Esophagus squamous epithelium (tissue), 5 donors: ENCODE results near the gene BAG5. TPM values are rescaled to one million over a fixed set of nuclear protein-coding genes. Genes with fewer than 3 reads are reported as not detected.

Source experiments
- DNase-seq: peaks from one replicate; lab custom pipeline; 2025; lab: John Stamatoyannopoulos, UW
- H3K27ac ChIP-seq, 4 donors: fragments of 200-600 bp; sonication (generic); one replicate each; pipeline ENCODE4 v1.5.1; 2016 to 2019; ENCODE audit warnings: mild to moderate bottlenecking in 1 of 4
- H3K27me3 ChIP-seq, 4 donors: fragments of 200-600 bp; sonication (generic); 1 replicate in 3 of 4; 2 replicates in 1 of 4; pipeline versions ENCODE4 v1.5.1 to v1.6.0; 2017 to 2021; ENCODE audit warnings: antibody characterized with exemption in 1 of 4
- H3K36me3 ChIP-seq, 3 donors: fragments of 200-600 bp; sonication (generic); one replicate each; pipeline ENCODE4 v1.5.1; 2016 to 2019
- H3K4me1 ChIP-seq, 3 donors: fragments of 200-600 bp; sonication (generic); one replicate each; pipeline ENCODE4 v1.5.1; 2017 to 2019
- H3K4me3 ChIP-seq, 4 donors: fragments of 200-600 bp; sonication (generic); 1 replicate in 3 of 4; 2 replicates in 1 of 4; pipeline ENCODE4 v1.5.1; 2016 to 2019; ENCODE audit warnings: mild to moderate bottlenecking in 2 of 4, moderate library complexity in 1 of 4
- H3K9me3 ChIP-seq, 3 donors: fragments of 200-600 bp; sonication (generic); one replicate each; pipeline ENCODE4 v1.5.1; 2016 to 2019
- CTCF ChIP-seq, 6 experiments: fragments of 450-650 bp in 4 of 6; fragments of 200-600 bp in 2 of 6; sonication (generic) in 2 of 6; IDR thresholded peaks; one replicate each; pipeline ENCODE4 v1.5.1; 2016 to 2019; ENCODE audit warnings: antibody characterized with exemption in 6 of 6, mild to moderate bottlenecking in 4 of 6, moderate library complexity in 4 of 6
- POLR2A ChIP-seq, 4 donors: fragments of 450-650 bp; IDR thresholded peaks; one replicate each; pipeline ENCODE4 v1.6.1; 2017; ENCODE audit warnings: antibody characterized with exemption in 4 of 4, mild to moderate bottlenecking in 4 of 4, moderate library complexity in 3 of 4
- WGBS, 2 donors: methylation state at CpG; one replicate each; pipeline ENCODE4 v1.1.5; 2018; 5-methylcytosine and 5-hydroxymethylcytosine counted together
- intact Hi-C: fragments of 100-400 bp; cut with DNase I; formaldehyde crosslinking; loops from one replicate; pipeline ENCODE4 v1.15.0; 2022
- total RNA-seq, 4 donors: library from RNA; depleted of rRNA; stranded (reverse); fragments of >200 nt; gene quantifications; one replicate each; pipeline ENCODE4 v1.1.0, GENCODE V29; 2016
- donor health status: DM: yes; HTN: yes; CAD: no.

The BAG5 gene
- total RNA-seq, 4 donors from 2014 or later = 24.8 to 32.4 (median 28.5) TPM

DNA sequence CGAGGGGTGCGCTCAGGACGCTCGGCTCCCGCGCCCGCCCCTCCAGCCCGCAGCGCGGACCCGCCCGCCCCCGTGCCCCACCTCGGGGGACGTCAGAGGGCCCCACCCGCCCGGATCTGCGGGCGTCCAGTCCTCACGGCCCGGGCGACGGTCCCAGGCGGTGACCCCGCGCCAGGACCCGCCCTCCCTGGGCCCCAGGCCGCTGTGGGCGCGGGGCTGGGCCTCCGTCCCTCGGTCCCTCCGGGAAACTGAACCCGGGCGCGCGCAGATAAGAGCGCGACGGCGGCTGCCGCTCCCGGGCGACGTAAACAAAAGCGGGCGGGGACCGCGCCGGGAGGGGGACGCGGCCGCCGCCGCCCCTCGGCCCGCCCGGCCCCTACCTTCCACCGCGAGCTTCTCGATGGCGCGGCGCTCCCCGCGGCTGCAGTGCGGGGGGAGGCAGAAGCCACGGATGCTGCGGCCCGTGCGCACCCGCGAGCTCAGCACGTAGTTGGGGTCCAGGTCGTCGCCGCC lies 41.0 kb downstream of the BAG5 start:
- H3K36me3 ChIP-seq = no peaks in the 10 kb centered on the region
- H3K9me3 ChIP-seq = no peaks in the 10 kb centered on the region
- TF ChIP-seq POLR2A (IDR thresholded peaks at IDR 0.05) (no peak), CTCF (IDR thresholded peaks at IDR 0.05) (no peak)
- peaks cover 44 to 75% (median 52%) of the 10 kb centered on the region in 3 donors for H3K4me1 ChIP-seq
- H3K27ac ChIP-seq = peak overlapping the region; percentile 79 to 93 (median 84)
- H3K27me3 ChIP-seq = peaks cover 0 to 30% (median 0%) of the 10 kb centered on the region in 4 donors
- intact Hi-C loops = no loop called here
- DNase-seq = no peak
- peak overlapping the region; percentile 54 to 88 (median 62) for H3K4me3 ChIP-seq
- WGBS, 2 donors = 0% methylated on average over 4 of the region's 77 CpGs; no CpG with 5 or more reads in 1 of the 2 donors

DNA sequence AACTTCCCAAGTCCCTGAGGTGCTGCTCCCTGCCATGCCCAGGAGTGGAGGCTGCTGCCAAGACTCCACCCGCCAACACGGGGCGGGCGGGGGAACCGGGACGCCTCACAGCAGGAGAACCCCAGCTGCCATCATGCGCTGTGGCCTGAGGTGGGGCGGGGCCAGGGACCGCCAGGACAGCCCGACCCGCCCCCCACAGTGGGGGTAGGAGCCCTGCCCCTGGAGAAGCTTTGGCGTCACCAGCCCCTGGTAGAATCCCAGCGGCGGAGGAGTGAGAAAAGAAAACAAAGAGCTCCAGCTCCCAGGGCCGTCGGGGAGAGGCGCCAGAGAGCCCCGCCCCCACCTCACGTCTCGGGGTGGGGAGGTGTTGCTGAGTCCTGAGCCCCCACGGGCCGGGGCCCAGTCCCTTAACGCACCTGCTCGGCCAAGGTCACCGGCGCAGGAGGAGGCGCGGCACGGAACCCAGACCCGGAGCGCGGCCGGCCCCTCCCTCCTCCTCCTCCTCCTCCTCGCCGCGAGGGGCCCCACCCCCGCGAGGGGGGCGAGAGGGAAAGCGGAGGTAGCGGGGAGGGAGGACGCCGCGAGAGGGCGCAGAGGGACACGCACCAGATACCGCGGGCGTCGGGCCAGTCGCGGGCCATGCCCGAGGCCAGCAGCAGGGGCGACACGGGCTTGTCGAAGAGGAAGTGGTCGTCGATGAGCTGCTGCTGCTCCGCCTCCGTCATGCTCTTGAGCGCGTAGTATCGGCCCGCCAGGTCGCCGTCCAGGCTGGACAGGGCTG lies 41.6 kb downstream of the BAG5 start:
- H3K27me3 ChIP-seq = peaks cover 0 to 30% (median 0%) of the 10 kb centered on the region in 4 donors
- H3K36me3 ChIP-seq = no peaks in the 10 kb centered on the region
- H3K27ac ChIP-seq = peak overlapping the region; percentile 79 to 93 (median 84)
- WGBS, 2 donors = 0% methylated on average over 2 to 3 of the region's 66 CpGs
- H3K4me1 ChIP-seq = peaks cover 42 to 77% (median 52%) of the 10 kb centered on the region in 3 donors
- H3K4me3 ChIP-seq = peak overlapping the region; percentile 54 to 88 (median 62)
- no peaks in the 10 kb centered on the region for H3K9me3 ChIP-seq
- TF ChIP-seq CTCF (IDR thresholded peaks at IDR 0.05) (peak; percentile 42 to 60 (median 52)), POLR2A (IDR thresholded peaks at IDR 0.05) (peak in 2 of 4 donors; percentile 20 to 31)
- intact Hi-C loops = no loop called here
- no peak for DNase-seq

DNA sequence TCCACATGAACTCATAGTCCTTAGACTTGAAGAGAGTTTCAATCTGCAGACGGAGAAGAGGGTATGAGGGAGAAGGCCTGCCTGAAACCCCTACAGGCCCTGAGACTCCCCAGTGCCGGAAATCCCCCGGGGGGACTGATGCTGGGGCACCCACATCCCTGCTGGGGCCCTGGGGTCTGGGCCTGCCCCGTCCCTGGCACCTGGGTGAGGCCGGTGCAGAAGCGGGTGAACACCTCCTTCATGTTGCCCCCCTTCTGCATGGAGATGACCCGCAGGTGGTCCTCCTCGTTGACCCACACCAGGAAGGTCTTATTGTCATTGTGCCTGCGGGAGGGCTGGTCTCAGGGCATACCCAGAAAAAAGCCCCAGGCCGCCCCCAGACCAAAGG lies 42.2 kb downstream of the BAG5 start:
- H3K4me3 ChIP-seq = peak overlapping the region in 3 of 4 donors; percentile 54 to 88 (median 70)
- peaks cover 0 to 30% (median 0%) of the 10 kb centered on the region in 4 donors for H3K27me3 ChIP-seq
- H3K4me1 ChIP-seq = peaks cover 42 to 80% (median 52%) of the 10 kb centered on the region in 3 donors
- H3K36me3 ChIP-seq = no peaks in the 10 kb centered on the region
- TF ChIP-seq POLR2A (IDR thresholded peaks at IDR 0.05) = no peak
- no peak for TF ChIP-seq CTCF (IDR thresholded peaks at IDR 0.05)
- intact Hi-C loops = no loop called here
- H3K27ac ChIP-seq = peak overlapping the region; percentile 79 to 93 (median 84)
- WGBS, 2 donors = 27 to 40% methylated on average over 1 to 6 of the region's 10 CpGs
- H3K9me3 ChIP-seq = no peaks in the 10 kb centered on the region
- DNase-seq = no peak

GRCh38 chr14:103519837-103520212 lies 42.6 kb downstream of the BAG5 start:
- intact Hi-C loops = no loop called here
- H3K9me3 ChIP-seq = no peaks in the 10 kb centered on the region
- DNase-seq = no peak
- TF ChIP-seq POLR2A (IDR thresholded peaks at IDR 0.05) (no peak), CTCF (IDR thresholded peaks at IDR 0.05) (no peak)
- H3K27ac ChIP-seq = peak overlapping the region in 3 of 4 donors; percentile 79 to 93 (median 88)
- peaks cover 0 to 30% (median 0%) of the 10 kb centered on the region in 4 donors for H3K27me3 ChIP-seq
- no peak overlapping the region for H3K4me3 ChIP-seq
- H3K36me3 ChIP-seq = no peaks in the 10 kb centered on the region
- 46 to 56% methylated on average over 7 to 12 of the region's 22 CpGs for WGBS, 2 donors
- H3K4me1 ChIP-seq = peaks cover 42 to 85% (median 52%) of the 10 kb centered on the region in 3 donors
